Activated T-helper 1 cell treated with anti-CD3 and anti-CD28 coated beads, Interleukin-12 subunit alpha, Interleukin-12 subunit beta, Interleukin-2, Interleukin-4 antibody, amounts not matched to agents 30 ng/mL and 10 ng/mL and 1 ng/mL, durations not matched to agents 14 hours and 24 hours and 36 hours (primary cell): Measurements from ENCODE around the gene BPIFA3. TPM values are rescaled to one million over a fixed set of nuclear protein-coding genes. Genes with fewer than 3 reads are reported as not detected.

Source experiments
- DNase-seq: peaks from one replicate; pipeline ENCODE4 v3.0.0; 2021; ENCODE audit warnings: low spot score
- H3K27ac Mint-ChIP-seq: one replicate; pipeline ENCODE4 v1.8.0; 2021; ENCODE audit warnings: mild to moderate bottlenecking, mixed read lengths
- H3K27me3 Mint-ChIP-seq: one replicate; pipeline ENCODE4 v1.8.0; 2022; ENCODE audit warnings: mild to moderate bottlenecking, moderate library complexity, mixed read lengths; ENCODE audit not compliant: insufficient read depth
- H3K36me3 Mint-ChIP-seq: one replicate; pipeline ENCODE4 v1.8.0; 2021; ENCODE audit warnings: low read depth, mixed read lengths
- H3K4me1 Mint-ChIP-seq: one replicate; pipeline ENCODE4 v1.8.0; 2021; ENCODE audit warnings: low read depth, mixed read lengths
- H3K4me3 Mint-ChIP-seq: one replicate; pipeline ENCODE4 v1.8.0; 2021; ENCODE audit warnings: mild to moderate bottlenecking, moderate library complexity, mixed read lengths
- H3K9me3 Mint-ChIP-seq: one replicate; pipeline ENCODE4 v1.8.0; 2021; ENCODE audit warnings: mixed read lengths
- intact Hi-C: fragments of 100-400 bp; cut with micrococcal nuclease; formaldehyde crosslinking; loops from one replicate; pipeline ENCODE4 v1.15.1; 2024
- total RNA-seq: library from RNA; stranded (reverse); gene quantifications from 2 replicates; pipeline ENCODE4 v1.2.3, GENCODE V29; 2022

Gene BPIFA3
- total RNA-seq, 1 donor from 2014 or later = not detected

- intact Hi-C loops = no loop called here
Measured at GRCh38 chr20:33188421-33188820, 28.7 kb upstream of the BPIFA3 start.

GRCh38 chr20:33191484-33191883 is 25.7 kb upstream of the BPIFA3 start:
- Mint-ChIP-seq H3K4me1 (no peaks in the 10 kb centered on the region), H3K4me3 (no peak overlapping the region), H3K9me3 (no peaks in the 10 kb centered on the region), H3K36me3 (no peaks in the 10 kb centered on the region), H3K27me3 (peaks cover 11% of the 10 kb centered on the region), H3K27ac (no peak overlapping the region)
- DNase-seq = no peak
- intact Hi-C loops = no loop called here

More at GRCh38 chr20:33188421-33188820, 28.7 kb upstream of the BPIFA3 start:
- Mint-ChIP-seq H3K4me3 (no peak overlapping the region), H3K4me1 (no peaks in the 10 kb centered on the region), H3K27me3 (peaks cover 11% of the 10 kb centered on the region), H3K36me3 (no peaks in the 10 kb centered on the region), H3K27ac (no peak overlapping the region), H3K9me3 (no peaks in the 10 kb centered on the region)
- no peak for DNase-seq

GRCh38 chr20:33191955-33192354 is 25.2 kb upstream of the BPIFA3 start:
- peaks cover 11% of the 10 kb centered on the region for H3K27me3 Mint-ChIP-seq
- DNase-seq = no peak

DNA sequence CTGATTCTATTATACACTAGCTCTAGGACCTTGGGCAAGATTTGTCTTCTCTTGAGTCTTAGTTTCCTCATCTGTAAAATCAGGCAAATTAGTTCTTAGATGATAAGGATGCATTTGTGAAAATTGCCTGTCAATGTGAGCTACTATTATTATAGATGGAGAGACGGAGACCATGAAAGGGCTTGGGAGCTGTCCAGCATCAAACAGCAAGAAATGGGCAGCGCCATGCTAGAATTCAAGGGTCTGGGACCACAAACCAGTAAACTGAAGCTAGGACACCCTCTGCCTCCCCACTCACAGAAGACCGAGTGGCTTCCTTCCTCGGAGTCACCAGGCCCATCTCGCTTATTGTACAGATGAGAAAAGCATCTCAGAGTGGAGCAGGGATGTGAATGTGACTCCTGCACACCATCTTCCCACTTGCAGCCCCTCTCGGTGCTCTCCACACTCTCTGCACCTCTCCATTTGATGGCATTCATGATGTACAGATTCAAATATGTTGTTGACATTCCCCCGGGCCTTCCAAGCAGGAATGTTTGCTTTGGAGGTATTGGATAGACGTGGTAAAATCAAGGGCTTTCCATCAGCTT is 24.1 kb upstream of the BPIFA3 start:
- intact Hi-C loops = no loop called here
- no peak overlapping the region for H3K27ac Mint-ChIP-seq
- H3K4me3 Mint-ChIP-seq = no peak overlapping the region
- no peaks in the 10 kb centered on the region for H3K4me1 Mint-ChIP-seq
- H3K27me3 Mint-ChIP-seq = peaks cover 9% of the 10 kb centered on the region
- H3K36me3 Mint-ChIP-seq = no peaks in the 10 kb centered on the region
- DNase-seq = no peak
- no peaks in the 10 kb centered on the region for H3K9me3 Mint-ChIP-seq

More at GRCh38 chr20:33191955-33192354, 25.2 kb upstream of the BPIFA3 start:
- intact Hi-C loops = no loop called here
- H3K27ac Mint-ChIP-seq = no peak overlapping the region
- no peaks in the 10 kb centered on the region for H3K4me1 Mint-ChIP-seq
- no peak overlapping the region for H3K4me3 Mint-ChIP-seq
- H3K36me3 Mint-ChIP-seq = no peaks in the 10 kb centered on the region
- no peaks in the 10 kb centered on the region for H3K9me3 Mint-ChIP-seq

DNA sequence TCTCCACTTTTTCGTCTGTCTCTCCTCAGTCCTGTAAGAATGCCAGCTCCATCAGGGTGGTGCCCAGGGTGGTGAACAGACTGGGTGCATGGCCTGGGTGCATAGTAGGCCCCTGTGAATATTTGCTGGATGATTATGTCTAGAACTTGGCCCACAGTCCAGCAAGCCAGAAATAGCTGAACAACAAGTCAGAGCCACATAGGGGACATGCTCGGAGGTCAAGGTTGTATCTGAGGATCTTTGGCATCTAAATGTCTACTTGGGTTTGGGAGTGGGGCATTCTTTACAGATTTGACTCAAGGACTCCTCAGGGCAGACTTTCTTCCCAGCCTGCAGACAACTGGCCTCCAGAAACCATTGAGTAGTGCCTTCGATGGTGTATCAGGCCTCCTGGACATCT is 18.1 kb upstream of the BPIFA3 start:
- DNase-seq = no peak
- Mint-ChIP-seq H3K36me3 (no peaks in the 10 kb centered on the region), H3K4me3 (no peak overlapping the region), H3K4me1 (no peaks in the 10 kb centered on the region), H3K27me3 (peaks cover 3% of the 10 kb centered on the region), H3K27ac (no peak overlapping the region), H3K9me3 (no peaks in the 10 kb centered on the region)
- intact Hi-C loops = no loop called here

- H3K4me3 Mint-ChIP-seq = no peak overlapping the region
- no peak for DNase-seq
- peaks cover 3% of the 10 kb centered on the region for H3K27me3 Mint-ChIP-seq
- no peaks in the 10 kb centered on the region for H3K9me3 Mint-ChIP-seq
- intact Hi-C loops = no loop called here
- no peak overlapping the region for H3K27ac Mint-ChIP-seq
- H3K36me3 Mint-ChIP-seq = no peaks in the 10 kb centered on the region
- H3K4me1 Mint-ChIP-seq = no peaks in the 10 kb centered on the region
Measured at GRCh38 chr20:33202451-33202850, 14.7 kb upstream of the BPIFA3 start.

DNA sequence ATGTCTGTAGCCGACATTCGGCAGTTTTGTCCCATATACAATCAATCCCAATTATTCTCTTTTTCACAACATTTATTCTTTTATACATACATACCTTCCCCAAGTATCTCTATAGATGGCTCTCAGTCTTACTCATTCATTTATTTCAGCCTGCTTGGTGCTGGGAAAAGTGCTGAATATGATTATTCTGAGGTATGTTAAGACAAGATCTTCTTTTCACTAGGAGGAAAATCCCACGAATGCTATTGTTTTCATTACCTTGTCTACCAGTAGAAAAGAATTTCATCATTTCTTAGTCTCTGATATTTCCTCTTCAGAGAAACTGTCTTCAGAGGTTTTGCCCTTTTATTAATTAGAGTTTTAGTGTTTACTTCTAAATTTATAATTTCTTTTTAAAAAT is 13.7 kb upstream of the BPIFA3 start:
- no peak overlapping the region for H3K4me3 Mint-ChIP-seq

GRCh38 chr20:33209789-33210188 is 7.4 kb upstream of the BPIFA3 start:
- DNase-seq = peak; percentile 25
- no peak overlapping the region for H3K4me3 Mint-ChIP-seq
- no peaks in the 10 kb centered on the region for H3K36me3 Mint-ChIP-seq
- H3K27me3 Mint-ChIP-seq = peaks cover 22% of the 10 kb centered on the region
- no peak overlapping the region for H3K27ac Mint-ChIP-seq
- intact Hi-C loops = loop anchor here (5.0 kb wide), 1 partner anchor 307 kb away; no protein-coding TSS in a partner anchor
- H3K9me3 Mint-ChIP-seq = no peaks in the 10 kb centered on the region
- H3K4me1 Mint-ChIP-seq = peaks cover 6% of the 10 kb centered on the region

More for the DNA sequence above, 13.7 kb upstream of the BPIFA3 start:
- H3K4me1 Mint-ChIP-seq = no peaks in the 10 kb centered on the region
- no peak for DNase-seq
- intact Hi-C loops = no loop called here
- H3K27me3 Mint-ChIP-seq = peaks cover 5% of the 10 kb centered on the region
- no peaks in the 10 kb centered on the region for H3K36me3 Mint-ChIP-seq
- H3K27ac Mint-ChIP-seq = no peak overlapping the region
- no peaks in the 10 kb centered on the region for H3K9me3 Mint-ChIP-seq

DNA sequence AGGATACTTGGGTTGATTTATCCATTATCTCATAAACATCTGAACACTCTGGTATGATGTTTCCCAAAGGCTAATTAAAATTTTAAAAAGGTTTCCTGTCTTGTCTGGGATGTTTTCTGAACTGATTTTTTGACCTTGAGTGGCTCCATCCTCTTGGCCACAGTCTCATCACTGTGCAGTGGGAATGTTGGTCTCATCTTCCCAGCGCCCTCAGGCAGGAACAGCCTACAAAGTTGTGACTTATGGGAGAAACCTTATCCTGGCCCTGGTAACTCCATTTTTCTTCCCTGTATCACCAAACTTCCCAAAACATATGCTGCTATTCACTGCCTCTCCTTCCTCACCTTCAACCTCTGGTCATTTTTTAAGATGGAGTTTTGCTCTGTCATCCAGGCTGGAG is 6.8 kb upstream of the BPIFA3 start:
- Mint-ChIP-seq H3K27me3 (peaks cover 22% of the 10 kb centered on the region), H3K4me1 (peaks cover 6% of the 10 kb centered on the region), H3K9me3 (no peaks in the 10 kb centered on the region), H3K36me3 (no peaks in the 10 kb centered on the region), H3K27ac (no peak overlapping the region), H3K4me3 (no peak overlapping the region)
- no peak for DNase-seq
- intact Hi-C loops = loop anchor here (5.0 kb wide), 1 partner anchor 308 kb away; no protein-coding TSS in a partner anchor

- Mint-ChIP-seq H3K9me3 (no peaks in the 10 kb centered on the region), H3K4me3 (no peak overlapping the region), H3K27ac (no peak overlapping the region), H3K4me1 (peaks cover 6% of the 10 kb centered on the region), H3K27me3 (peaks cover 22% of the 10 kb centered on the region), H3K36me3 (no peaks in the 10 kb centered on the region)
- intact Hi-C loops = loop anchor here (5.0 kb wide), 1 partner anchor 310 kb away; no protein-coding TSS in a partner anchor
- DNase-seq = peak; percentile 5
Measured at GRCh38 chr20:33211817-33212424, 5.2 kb upstream of the BPIFA3 start.

- DNase-seq = no peak
- H3K9me3 Mint-ChIP-seq = no peaks in the 10 kb centered on the region
- peaks cover 6% of the 10 kb centered on the region for H3K27me3 Mint-ChIP-seq
- no peak overlapping the region for H3K4me3 Mint-ChIP-seq
- H3K36me3 Mint-ChIP-seq = no peaks in the 10 kb centered on the region
- H3K27ac Mint-ChIP-seq = no peak overlapping the region
- intact Hi-C loops = no loop called here
- peaks cover under 1% of the 10 kb centered on the region for H3K4me1 Mint-ChIP-seq
Measured at GRCh38 chr20:33224399-33224798, 7.2 kb downstream of the BPIFA3 start.

DNA sequence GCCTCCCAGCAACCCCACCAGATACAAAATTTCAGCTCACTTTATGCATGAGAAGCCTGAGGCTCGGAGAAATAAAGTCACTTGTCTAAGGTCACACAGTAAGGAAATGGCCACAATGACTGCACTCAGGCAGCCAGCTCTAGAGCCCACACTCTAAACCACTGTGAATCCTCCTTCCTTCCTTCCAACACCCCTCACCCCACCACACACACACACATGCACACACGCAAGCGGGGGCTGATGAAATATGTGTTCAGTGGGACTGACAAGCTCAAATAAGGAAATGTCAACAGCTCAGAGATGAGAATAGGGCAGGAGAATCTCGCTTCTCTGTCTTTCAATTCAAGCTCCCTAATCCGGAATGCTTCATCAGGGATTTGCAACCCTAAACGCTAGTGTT is 12.7 kb downstream of the BPIFA3 start:
- DNase-seq = no peak
- H3K4me3 Mint-ChIP-seq = no peak overlapping the region

DNA sequence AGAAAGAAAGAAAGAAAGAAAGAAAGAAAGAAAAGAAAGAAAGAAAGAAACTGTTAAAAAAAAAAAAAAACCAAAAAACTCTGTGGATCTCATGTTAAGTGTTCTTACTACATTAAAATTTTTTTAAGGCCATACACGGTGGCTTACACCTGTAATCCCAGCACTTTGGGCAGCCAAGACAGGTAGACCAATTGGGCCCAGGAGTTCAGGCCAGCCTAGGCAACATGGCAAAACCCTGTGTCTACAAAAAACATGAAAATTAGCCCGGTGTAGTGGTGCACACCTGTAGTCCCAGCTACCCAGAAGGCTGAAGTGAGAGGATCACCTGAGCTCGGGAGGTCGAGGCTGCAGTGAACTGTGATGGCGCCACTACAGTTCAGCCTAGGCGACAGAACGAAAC is 14.1 kb downstream of the BPIFA3 start:
- intact Hi-C loops = no loop called here
- no peak for DNase-seq
- Mint-ChIP-seq H3K9me3 (no peaks in the 10 kb centered on the region), H3K27ac (no peak overlapping the region), H3K4me3 (no peak overlapping the region), H3K36me3 (no peaks in the 10 kb centered on the region), H3K4me1 (peaks cover 34% of the 10 kb centered on the region), H3K27me3 (no peaks in the 10 kb centered on the region)

More for the DNA sequence above, 12.7 kb downstream of the BPIFA3 start:
- no peak overlapping the region for H3K27ac Mint-ChIP-seq
- H3K27me3 Mint-ChIP-seq = peaks cover 3% of the 10 kb centered on the region
- intact Hi-C loops = no loop called here
- H3K9me3 Mint-ChIP-seq = no peaks in the 10 kb centered on the region
- peaks cover 34% of the 10 kb centered on the region for H3K4me1 Mint-ChIP-seq
- no peaks in the 10 kb centered on the region for H3K36me3 Mint-ChIP-seq
